Endothelial cell (in vitro differentiated cells): ENCODE data around the gene MYO16. TPM values are rescaled to one million over a fixed set of nuclear protein-coding genes. Genes with fewer than 3 reads are reported as not detected.

Experiments
- DNase-seq: peaks from one replicate; pipeline ENCODE4 v3.0.0; 2021; ENCODE audit warnings: low spot score
- H3K27ac Mint-ChIP-seq: one replicate; pipeline ENCODE4 v1.8.0; 2021; ENCODE audit warnings: mixed read lengths, inconsistent platforms; ENCODE audit not compliant: unreplicated experiment
- H3K27me3 Mint-ChIP-seq: one replicate; pipeline ENCODE4 v1.8.0; 2021; ENCODE audit warnings: mild to moderate bottlenecking, moderate library complexity, mixed read lengths, inconsistent platforms; ENCODE audit not compliant: unreplicated experiment
- H3K36me3 Mint-ChIP-seq: one replicate; pipeline ENCODE4 v1.8.0; 2021; ENCODE audit warnings: mild to moderate bottlenecking, low read depth, mixed read lengths, inconsistent platforms; ENCODE audit not compliant: unreplicated experiment
- H3K4me1 Mint-ChIP-seq: one replicate; pipeline ENCODE4 v1.8.0; 2021; ENCODE audit warnings: mild to moderate bottlenecking, mixed read lengths, inconsistent platforms; ENCODE audit not compliant: unreplicated experiment
- H3K4me3 Mint-ChIP-seq: one replicate; pipeline ENCODE4 v1.8.0; 2021; ENCODE audit warnings: mild to moderate bottlenecking, mixed read lengths, inconsistent platforms; ENCODE audit not compliant: unreplicated experiment
- H3K9me3 Mint-ChIP-seq: one replicate; pipeline ENCODE4 v1.8.0; 2021; ENCODE audit warnings: mixed read lengths, inconsistent platforms; ENCODE audit not compliant: unreplicated experiment
- total RNA-seq: library from RNA; stranded (reverse); fragmentation: NEBNext Ultra II Directional; extraction: Animal tissue kit (Norgen Biotek cat#: 25700); gene quantifications from one replicate; pipeline ENCODE4 v1.2.1, GENCODE V29; 2021; ENCODE audit not compliant: unreplicated experiment
- TF ChIP-seq, protein P1 (sequence below): fragments of 200-600 bp; sonication (generic); IDR thresholded peaks from one replicate; pipeline ENCODE4 v1.5.0; 2021; ENCODE audit warnings: antibody characterized with exemption; ENCODE audit not compliant: unreplicated experiment

MYO16 gene
- total RNA-seq, 1 donor from 2014 or later = 1.4 TPM

- no peak overlapping the region for H3K4me3 Mint-ChIP-seq
- no peak for DNase-seq
- H3K36me3 Mint-ChIP-seq = no peaks in the 10 kb centered on the region
- TF ChIP-seq, protein P1, sequence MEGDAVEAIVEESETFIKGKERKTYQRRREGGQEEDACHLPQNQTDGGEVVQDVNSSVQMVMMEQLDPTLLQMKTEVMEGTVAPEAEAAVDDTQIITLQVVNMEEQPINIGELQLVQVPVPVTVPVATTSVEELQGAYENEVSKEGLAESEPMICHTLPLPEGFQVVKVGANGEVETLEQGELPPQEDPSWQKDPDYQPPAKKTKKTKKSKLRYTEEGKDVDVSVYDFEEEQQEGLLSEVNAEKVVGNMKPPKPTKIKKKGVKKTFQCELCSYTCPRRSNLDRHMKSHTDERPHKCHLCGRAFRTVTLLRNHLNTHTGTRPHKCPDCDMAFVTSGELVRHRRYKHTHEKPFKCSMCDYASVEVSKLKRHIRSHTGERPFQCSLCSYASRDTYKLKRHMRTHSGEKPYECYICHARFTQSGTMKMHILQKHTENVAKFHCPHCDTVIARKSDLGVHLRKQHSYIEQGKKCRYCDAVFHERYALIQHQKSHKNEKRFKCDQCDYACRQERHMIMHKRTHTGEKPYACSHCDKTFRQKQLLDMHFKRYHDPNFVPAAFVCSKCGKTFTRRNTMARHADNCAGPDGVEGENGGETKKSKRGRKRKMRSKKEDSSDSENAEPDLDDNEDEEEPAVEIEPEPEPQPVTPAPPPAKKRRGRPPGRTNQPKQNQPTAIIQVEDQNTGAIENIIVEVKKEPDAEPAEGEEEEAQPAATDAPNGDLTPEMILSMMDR = no peak
- H3K4me1 Mint-ChIP-seq = no peaks in the 10 kb centered on the region
- peaks cover 1% of the 10 kb centered on the region for H3K27me3 Mint-ChIP-seq
- H3K9me3 Mint-ChIP-seq = no peaks in the 10 kb centered on the region
- no peak overlapping the region for H3K27ac Mint-ChIP-seq
These were observed 294.7 kb downstream of the MYO16 start for GRCh38 chr13:108924134-108924533.

DNA sequence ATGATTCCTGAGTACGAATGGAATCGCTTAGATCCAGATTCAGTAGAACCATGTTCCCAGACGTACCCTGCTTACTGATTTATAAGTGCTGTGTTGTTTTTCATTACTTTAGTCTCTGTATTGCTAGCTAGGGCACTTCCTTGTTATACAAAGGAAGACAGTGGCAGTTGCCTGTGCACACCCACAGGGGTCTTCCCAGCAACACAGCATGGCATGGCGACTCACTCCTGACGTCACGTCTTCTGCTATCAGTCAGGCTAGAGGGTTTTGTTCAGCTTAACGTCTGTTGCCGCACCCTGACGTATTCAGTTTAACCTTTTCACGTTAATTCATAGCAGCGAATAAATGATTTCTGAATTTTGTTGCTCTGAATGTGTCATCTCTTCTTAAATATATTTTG is 295.1 kb downstream of the MYO16 start:
- no peak overlapping the region for H3K27ac Mint-ChIP-seq
- H3K9me3 Mint-ChIP-seq = no peaks in the 10 kb centered on the region
- no peaks in the 10 kb centered on the region for H3K4me1 Mint-ChIP-seq
- DNase-seq = no peak
- H3K36me3 Mint-ChIP-seq = no peaks in the 10 kb centered on the region
- H3K4me3 Mint-ChIP-seq = no peak overlapping the region
- TF ChIP-seq, protein P1 = no peak
- peaks cover 2% of the 10 kb centered on the region for H3K27me3 Mint-ChIP-seq

- DNase-seq = no peak
- H3K4me1 Mint-ChIP-seq = no peaks in the 10 kb centered on the region
These were observed 295.7 kb downstream of the MYO16 start for GRCh38 chr13:108925070-108925469.

GRCh38 chr13:108926862-108927261 is 297.5 kb downstream of the MYO16 start:
- H3K36me3 Mint-ChIP-seq = no peaks in the 10 kb centered on the region
- no peak for DNase-seq
- TF ChIP-seq, protein P1 = no peak
- no peaks in the 10 kb centered on the region for H3K9me3 Mint-ChIP-seq
- no peak overlapping the region for H3K4me3 Mint-ChIP-seq
- no peaks in the 10 kb centered on the region for H3K4me1 Mint-ChIP-seq
- H3K27me3 Mint-ChIP-seq = peaks cover 1% of the 10 kb centered on the region
- no peak overlapping the region for H3K27ac Mint-ChIP-seq

More at GRCh38 chr13:108925070-108925469, 295.7 kb downstream of the MYO16 start:
- Mint-ChIP-seq H3K4me3 (no peak overlapping the region), H3K27me3 (peaks cover 3% of the 10 kb centered on the region), H3K36me3 (no peaks in the 10 kb centered on the region), H3K27ac (no peak overlapping the region), H3K9me3 (no peaks in the 10 kb centered on the region)
- TF ChIP-seq, protein P1 = no peak

GRCh38 chr13:108927615-108928014 is 298.2 kb downstream of the MYO16 start:
- Mint-ChIP-seq H3K4me3 (no peak overlapping the region), H3K27ac (no peak overlapping the region), H3K36me3 (no peaks in the 10 kb centered on the region), H3K27me3 (peaks cover 1% of the 10 kb centered on the region), H3K9me3 (no peaks in the 10 kb centered on the region), H3K4me1 (no peaks in the 10 kb centered on the region)
- TF ChIP-seq, protein P1 = no peak
- no peak for DNase-seq
